Activated CD4-positive, CD25-positive, alpha-beta regulatory T cell (primary cell): ENCODE results near the gene TBC1D16.

ENCODE experiments used
- DNase-seq, 4 experiments: peaks; one replicate each; lab custom pipeline; 2025; lab: John Stamatoyannopoulos, UW

Gene TBC1D16

GRCh38 chr17:79950751-79951150 is 84.9 kb downstream of the TBC1D16 start:
- DNase-seq, result no peak

GRCh38 chr17:79950306-79950705 is 85.4 kb downstream of the TBC1D16 start:
- DNase-seq, result no peak

DNA sequence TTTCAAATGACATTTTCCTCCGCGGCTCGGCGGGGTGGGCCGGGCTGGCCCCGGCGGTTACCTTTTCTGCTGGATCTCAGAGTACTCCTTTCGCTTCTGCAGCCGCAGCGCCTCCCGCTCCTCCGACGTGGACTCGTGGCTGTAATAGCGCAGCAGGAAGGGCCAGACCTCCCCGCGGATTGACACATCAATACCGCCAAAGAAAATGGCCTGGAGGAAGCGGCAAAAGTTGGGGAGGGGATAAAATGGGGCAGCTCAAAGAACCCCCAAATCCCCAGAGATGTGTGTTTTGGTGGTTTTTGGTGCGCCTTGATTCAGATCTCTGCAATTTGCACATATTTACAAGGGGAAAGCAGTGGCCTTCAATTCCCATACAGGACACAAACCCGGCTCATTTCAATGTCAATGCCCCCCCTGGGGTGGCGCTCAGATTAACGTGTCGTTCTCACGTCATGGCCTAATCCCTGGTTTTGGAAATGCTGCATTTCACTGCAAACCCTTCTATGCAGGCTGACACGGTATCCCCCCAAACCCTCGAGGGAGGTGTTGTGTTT is 85.9 kb downstream of the TBC1D16 start:
- no peak for DNase-seq

GRCh38 chr17:79948945-79949655 is 86.6 kb downstream of the TBC1D16 start:
- no peak for DNase-seq

DNA sequence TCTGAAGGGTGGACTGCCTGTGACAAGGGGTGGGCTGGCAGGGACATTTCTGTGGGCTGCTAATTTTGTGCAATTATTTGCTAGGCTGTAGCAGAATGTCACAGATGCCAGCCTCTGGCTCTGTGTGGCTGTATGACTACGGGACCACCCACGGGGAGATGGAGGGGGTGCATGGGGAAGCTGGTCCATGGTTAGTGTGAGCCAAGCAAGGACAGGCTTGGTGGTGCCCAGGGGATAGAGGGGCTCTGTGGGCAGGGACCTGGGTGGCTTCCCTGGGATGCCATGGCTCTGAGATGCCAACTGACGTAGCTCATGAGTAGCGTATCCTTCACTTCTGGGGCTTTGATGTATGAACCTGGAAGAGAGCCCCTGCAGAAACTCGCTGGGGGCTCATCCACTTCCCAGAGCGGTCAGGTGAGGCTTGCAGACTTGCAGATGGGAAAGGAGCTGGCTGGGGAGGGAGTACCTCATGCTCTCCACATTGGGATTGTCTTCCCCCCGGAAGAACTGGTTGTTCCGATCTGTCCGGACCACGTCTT is 87.2 kb downstream of the TBC1D16 start:
- no peak for DNase-seq

DNA sequence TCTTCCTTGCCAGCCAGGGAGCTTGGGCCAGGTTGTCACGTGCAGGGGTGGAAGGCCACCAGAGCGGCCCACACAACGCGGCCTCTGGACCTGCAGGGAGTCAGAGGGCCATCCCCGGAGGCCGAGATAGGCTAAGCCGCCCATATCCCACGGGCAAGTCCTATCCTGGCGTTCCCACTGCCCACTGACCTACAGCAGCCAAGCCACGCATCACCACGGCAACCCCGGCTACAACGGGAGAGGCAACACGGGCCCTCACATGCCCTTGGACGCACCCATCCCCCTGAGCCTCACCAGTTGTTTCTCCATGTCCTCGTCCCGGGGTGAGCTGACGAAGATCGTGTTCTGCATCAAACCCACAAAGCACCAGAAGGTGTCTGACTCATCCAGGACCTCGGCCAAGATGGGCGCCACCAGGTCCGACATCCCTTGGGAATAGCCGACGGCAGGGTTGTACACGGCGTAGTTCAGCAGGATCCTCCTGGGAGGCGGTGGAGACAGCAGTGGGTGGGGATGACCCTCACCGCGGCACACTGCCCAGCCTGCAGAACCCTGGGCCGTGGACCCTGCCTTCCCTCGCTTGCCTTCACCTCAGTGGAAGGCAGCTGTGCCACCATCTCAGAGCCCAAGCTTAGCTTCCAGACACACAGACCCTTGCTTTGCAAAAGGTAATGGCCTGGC is 88.2 kb downstream of the TBC1D16 start:
- no peak for DNase-seq

GRCh38 chr17:79946352-79947231 is 89.1 kb downstream of the TBC1D16 start:
- no peak for DNase-seq

- DNase-seq, result no peak
Observed at GRCh38 chr17:79945591-79946255, 89.9 kb downstream of the TBC1D16 start.

GRCh38 chr17:79944821-79945391 is 90.8 kb downstream of the TBC1D16 start:
- no peak for DNase-seq

- DNase-seq, result no peak
Observed at GRCh38 chr17:79944251-79944812, 91.3 kb downstream of the TBC1D16 start.

- DNase-seq, result no peak
Observed at GRCh38 chr17:79943347-79944241, 92.1 kb downstream of the TBC1D16 start.

DNA sequence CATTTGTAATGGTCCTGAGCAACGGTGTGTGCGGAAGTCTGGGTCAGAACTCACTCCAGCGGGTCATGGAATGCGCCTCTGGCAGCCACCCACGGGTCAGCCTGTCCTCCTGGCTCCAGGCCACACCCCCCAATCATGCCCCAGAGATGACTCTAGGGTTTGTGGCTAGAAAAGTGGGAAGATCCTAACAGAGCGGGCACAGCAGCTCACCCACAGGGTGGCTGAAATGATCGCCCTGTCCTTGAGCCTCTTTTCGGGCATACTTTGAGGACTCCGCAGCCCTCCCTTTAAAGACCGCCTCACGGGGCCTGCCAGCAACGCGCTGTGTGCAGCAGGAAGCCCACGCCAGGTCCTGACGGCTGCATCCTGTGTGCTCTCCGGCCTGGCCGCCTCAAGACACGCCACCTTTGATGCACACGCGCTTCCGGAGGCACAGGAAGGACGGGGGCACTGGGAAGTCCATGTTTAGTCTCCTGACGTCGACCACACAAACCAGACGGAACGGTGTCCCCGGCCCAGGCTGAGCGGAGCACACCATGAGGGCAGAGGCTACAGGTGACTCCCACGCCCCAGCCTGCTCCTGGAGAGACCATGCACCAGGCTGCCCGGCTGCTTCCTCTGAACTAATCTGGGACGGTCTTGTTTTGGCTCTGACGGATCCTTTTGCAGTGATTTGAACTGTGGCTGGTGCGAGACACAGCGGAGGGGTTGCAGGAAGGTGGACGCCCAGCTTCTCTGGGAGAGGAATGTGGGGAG is 92.9 kb downstream of the TBC1D16 start:
- DNase-seq, result no peak

GRCh38 chr17:79942011-79942405 is 93.7 kb downstream of the TBC1D16 start:
- no peak for DNase-seq

DNA sequence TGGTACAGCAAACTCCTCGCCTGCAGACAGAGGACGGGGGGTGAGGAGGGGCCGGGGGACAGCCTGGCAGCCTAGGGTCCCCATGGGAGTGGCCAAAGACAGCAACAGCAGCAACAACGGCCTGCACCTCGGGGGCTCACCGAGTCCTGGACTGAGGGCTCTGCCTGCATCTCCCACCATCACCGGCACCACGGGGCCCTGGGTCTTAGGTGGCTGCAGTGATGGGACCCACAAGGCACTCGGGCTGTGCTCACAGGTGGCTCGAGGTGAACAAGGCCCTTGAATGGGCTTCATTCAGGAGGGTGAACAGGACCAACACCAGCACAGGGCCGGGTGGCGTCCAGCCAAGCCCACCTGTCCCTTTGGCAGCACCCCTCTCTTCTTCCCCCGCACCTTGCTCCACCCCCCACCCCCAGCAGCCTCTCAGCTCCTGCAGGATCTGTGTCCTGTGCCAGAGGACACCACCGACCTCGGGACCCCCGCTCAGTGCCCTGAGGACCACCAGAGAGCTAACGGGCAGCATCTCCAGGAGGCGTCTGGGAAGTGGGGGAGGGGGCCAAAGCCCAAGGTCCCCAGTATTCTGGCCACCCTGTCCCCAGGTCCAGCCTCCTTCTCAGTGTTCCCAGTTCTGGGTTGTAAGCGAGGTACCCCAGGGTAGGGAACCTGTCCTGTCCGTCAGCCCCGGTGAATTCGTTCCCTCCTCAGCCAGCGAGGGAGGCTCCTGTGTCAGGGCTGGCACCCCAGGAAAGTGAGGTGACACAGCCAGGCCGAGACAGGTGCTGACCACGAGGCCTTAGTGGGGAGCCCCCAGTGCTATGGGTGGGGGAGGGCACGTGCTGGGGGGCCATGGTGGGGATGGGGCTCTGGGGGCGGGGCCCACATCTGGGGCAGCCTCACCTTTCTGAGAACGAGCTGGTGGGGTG is 94.3 kb downstream of the TBC1D16 start:
- DNase-seq, result no peak

DNA sequence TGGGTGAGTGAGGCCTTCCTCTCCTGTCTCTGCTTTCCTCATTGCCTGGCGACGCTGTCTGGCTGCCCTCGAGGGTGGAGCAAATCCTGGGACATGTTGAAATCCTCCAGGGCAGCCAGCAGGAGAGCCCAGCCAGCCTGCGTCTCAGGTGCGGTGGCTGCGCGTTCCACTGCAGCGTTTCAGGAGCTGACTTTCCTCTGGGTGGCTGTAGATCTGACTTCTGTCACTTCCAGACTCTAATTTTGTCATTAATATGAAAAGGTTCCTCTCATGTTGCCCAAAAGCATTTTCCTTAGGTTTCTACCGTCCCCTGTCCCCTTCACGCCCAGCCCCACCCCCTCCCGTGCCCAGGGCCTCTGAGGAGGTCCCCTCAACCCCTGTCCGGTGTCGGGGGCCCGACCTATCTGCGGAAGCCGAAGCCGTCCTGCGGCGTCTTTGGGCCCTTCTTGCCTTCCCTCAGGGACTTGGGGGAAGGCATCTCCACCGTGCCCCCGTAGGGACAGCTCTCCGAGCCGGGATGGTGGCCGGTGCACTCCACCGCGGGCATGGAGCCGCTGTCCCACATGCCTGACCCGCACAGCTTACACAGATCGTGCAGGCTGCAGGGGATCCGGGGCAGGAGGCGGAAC is 95.1 kb downstream of the TBC1D16 start:
- no peak for DNase-seq

GRCh38 chr17:79939755-79940458 is 95.8 kb downstream of the TBC1D16 start:
- DNase-seq, result no peak

DNA sequence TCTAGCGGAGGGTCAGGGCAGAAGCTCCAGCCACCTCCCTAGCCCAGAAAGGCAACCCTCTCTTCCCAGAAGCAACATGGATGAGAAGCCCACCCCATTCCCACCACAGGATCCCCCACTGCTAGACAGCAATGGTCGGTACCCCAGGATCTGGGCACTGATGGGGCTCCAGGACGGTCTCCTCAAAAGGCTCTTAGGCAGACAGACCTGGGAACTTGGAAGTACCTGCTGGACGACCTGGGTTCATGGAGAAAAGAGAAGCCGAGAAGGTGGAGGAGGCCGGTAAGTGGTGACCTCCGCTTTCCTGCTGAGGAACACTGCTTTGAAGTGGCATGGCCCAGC is 96.6 kb downstream of the TBC1D16 start:
- DNase-seq, result no peak
